A673 (cell line): Measurements from ENCODE around the gene SPRED2.

Source experiments
- EZH2 ChIP-seq: fragments of 200-600 bp; sonication (generic); IDR thresholded peaks from 2 replicates; pipeline ENCODE4 v1.6.1; 2017; ENCODE audit warnings: borderline replicate concordance, low read depth, mild to moderate bottlenecking, mixed read lengths, antibody characterized with exemption, low read length; ENCODE audit not compliant: poor library complexity, severe bottlenecking
- TF ChIP-seq, protein P1 (sequence below): fragments of 300-800, 200-600 bp; sonication (generic); conservative IDR thresholded peaks from 2 replicates; pipeline ENCODE4 v1.5.1; 2017; ENCODE audit warnings: low read depth, mild to moderate bottlenecking, antibody characterized with exemption, low read length, moderate library complexity, mixed read lengths

DNA sequence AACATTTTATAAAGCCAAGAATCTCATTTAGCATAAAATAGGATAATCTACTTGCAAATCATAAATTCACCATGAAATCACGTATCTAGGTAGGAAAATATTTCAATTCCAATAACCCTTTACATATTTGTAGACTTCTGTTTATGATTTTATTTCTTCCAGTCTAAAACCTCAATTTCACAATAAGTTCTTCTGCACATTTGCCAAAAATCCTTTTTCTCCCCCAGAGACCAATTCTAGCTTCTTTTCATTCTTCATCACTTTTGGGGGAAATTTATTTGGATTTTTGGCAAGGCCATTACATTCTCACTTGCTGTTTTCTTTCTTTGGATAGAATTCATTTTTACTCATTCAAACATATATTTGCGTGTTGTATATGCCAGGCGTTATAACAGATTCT, 86.8 kb downstream of the SPRED2 start:
- TF ChIP-seq, protein P1, sequence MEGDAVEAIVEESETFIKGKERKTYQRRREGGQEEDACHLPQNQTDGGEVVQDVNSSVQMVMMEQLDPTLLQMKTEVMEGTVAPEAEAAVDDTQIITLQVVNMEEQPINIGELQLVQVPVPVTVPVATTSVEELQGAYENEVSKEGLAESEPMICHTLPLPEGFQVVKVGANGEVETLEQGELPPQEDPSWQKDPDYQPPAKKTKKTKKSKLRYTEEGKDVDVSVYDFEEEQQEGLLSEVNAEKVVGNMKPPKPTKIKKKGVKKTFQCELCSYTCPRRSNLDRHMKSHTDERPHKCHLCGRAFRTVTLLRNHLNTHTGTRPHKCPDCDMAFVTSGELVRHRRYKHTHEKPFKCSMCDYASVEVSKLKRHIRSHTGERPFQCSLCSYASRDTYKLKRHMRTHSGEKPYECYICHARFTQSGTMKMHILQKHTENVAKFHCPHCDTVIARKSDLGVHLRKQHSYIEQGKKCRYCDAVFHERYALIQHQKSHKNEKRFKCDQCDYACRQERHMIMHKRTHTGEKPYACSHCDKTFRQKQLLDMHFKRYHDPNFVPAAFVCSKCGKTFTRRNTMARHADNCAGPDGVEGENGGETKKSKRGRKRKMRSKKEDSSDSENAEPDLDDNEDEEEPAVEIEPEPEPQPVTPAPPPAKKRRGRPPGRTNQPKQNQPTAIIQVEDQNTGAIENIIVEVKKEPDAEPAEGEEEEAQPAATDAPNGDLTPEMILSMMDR = no peak
- TF ChIP-seq EZH2 = no peak
